ENCODE results near the gene PLA2G3.

The PLA2G3 gene

GRCh38 chr22:31160328-31160978, 20.1 kb upstream of the PLA2G3 start:
- H3K9ac ChIP-seq (ENCODE audit: low read depth, low read length, poor library complexity, severe bottlenecking) = peak overlapping the region; percentile 79
- H3K9me2 ChIP-seq (replicated peaks; ENCODE audit: low read depth, low read length) = no peaks in the 10 kb centered on the region
- peaks cover 23% of the 10 kb centered on the region for H3K79me2 ChIP-seq (ENCODE audit: insufficient read depth, low read length)
- H3K4me3 ChIP-seq (ENCODE audit: low read length, poor library complexity, severe bottlenecking) = peak overlapping the region; percentile 78
- peak overlapping the region; percentile 87 for H2AFZ ChIP-seq (ENCODE audit: low read length)
- H3K27me3 ChIP-seq (ENCODE audit: insufficient read depth, low read length, poor library complexity, severe bottlenecking) = peaks cover 40% of the 10 kb centered on the region
- H3K36me3 ChIP-seq (ENCODE audit: insufficient read depth, low read length) = no peaks in the 10 kb centered on the region
- peaks cover 19% of the 10 kb centered on the region for H3K4me1 ChIP-seq (ENCODE audit: insufficient read depth, low read length, poor library complexity, severe bottlenecking)
- H3F3A ChIP-seq (ENCODE audit: low read depth) = no peaks in the 10 kb centered on the region
- TF ChIP-seq CTCF (conservative IDR thresholded peaks at IDR 0.05; ENCODE audit: low read length) (no peak), EZH2phosphoT487 (IDR thresholded peaks at IDR 0.05; ENCODE audit: borderline replicate concordance) (no peak)
- peak overlapping the region; percentile 93 for H3K4me2 ChIP-seq (ENCODE audit: low read depth, low read length, poor library complexity, severe bottlenecking)
- no peaks in the 10 kb centered on the region for H3K9me3 ChIP-seq (ENCODE audit: insufficient read depth, low read depth, low read length)
- H4K20me1 ChIP-seq (ENCODE audit: insufficient read depth, low read length, poor library complexity, severe bottlenecking) = no peaks in the 10 kb centered on the region

GRCh38 chr22:31155422-31155821, 15.1 kb upstream of the PLA2G3 start:
- H3K4me1 ChIP-seq (ENCODE audit: insufficient read depth, low read length, poor library complexity, severe bottlenecking) = no peaks in the 10 kb centered on the region
- H3K9me2 ChIP-seq (replicated peaks; ENCODE audit: low read depth, low read length) = no peaks in the 10 kb centered on the region
- TF ChIP-seq CTCF (conservative IDR thresholded peaks at IDR 0.05; ENCODE audit: low read length) (no peak), EZH2phosphoT487 (IDR thresholded peaks at IDR 0.05; ENCODE audit: borderline replicate concordance) (no peak)
- peaks cover 42% of the 10 kb centered on the region for H3K27me3 ChIP-seq (ENCODE audit: insufficient read depth, low read length, poor library complexity, severe bottlenecking)
- H3K36me3 ChIP-seq (ENCODE audit: insufficient read depth, low read length) = no peaks in the 10 kb centered on the region
- no peaks in the 10 kb centered on the region for H4K20me1 ChIP-seq (ENCODE audit: insufficient read depth, low read length, poor library complexity, severe bottlenecking)
- H3K79me2 ChIP-seq (ENCODE audit: insufficient read depth, low read length) = peaks cover 3% of the 10 kb centered on the region
- no peaks in the 10 kb centered on the region for H3F3A ChIP-seq (ENCODE audit: low read depth)
- H3K4me2 ChIP-seq (ENCODE audit: low read depth, low read length, poor library complexity, severe bottlenecking) = no peak overlapping the region
- H3K9ac ChIP-seq (ENCODE audit: low read depth, low read length, poor library complexity, severe bottlenecking) = no peak overlapping the region
- H2AFZ ChIP-seq (ENCODE audit: low read length) = no peak overlapping the region
- no peak overlapping the region for H3K4me3 ChIP-seq (ENCODE audit: low read length, poor library complexity, severe bottlenecking)
- no peaks in the 10 kb centered on the region for H3K9me3 ChIP-seq (ENCODE audit: insufficient read depth, low read depth, low read length)

DNA sequence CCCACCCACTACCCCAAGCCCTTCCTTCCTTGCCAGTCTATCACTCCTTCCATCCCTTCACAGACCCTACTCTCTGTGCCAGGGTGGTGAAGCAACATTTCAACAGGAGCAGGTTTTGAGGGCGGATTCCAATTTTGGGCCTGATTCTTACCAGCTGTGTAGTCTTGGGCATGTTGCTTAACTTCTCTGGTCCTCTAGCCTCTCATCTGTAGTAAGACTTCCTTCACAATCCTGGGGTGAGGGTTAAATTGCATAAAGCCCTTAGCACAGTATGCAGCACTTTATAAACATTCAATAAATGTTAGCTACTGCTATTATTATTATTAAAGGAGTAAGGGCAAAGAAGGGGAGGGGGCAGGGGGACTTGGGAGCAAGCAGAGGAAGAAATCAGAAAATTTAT, 14.7 kb upstream of the PLA2G3 start:
- no peaks in the 10 kb centered on the region for H3K9me3 ChIP-seq (ENCODE audit: insufficient read depth, low read depth, low read length)
- H3K9me2 ChIP-seq (replicated peaks; ENCODE audit: low read depth, low read length) = no peaks in the 10 kb centered on the region
- H3K27me3 ChIP-seq (ENCODE audit: insufficient read depth, low read length, poor library complexity, severe bottlenecking) = peaks cover 42% of the 10 kb centered on the region
- no peak overlapping the region for H2AFZ ChIP-seq (ENCODE audit: low read length)
- no peaks in the 10 kb centered on the region for H3K4me1 ChIP-seq (ENCODE audit: insufficient read depth, low read length, poor library complexity, severe bottlenecking)
- H3F3A ChIP-seq (ENCODE audit: low read depth) = no peaks in the 10 kb centered on the region
- H3K9ac ChIP-seq (ENCODE audit: low read depth, low read length, poor library complexity, severe bottlenecking) = no peak overlapping the region
- TF ChIP-seq CTCF (conservative IDR thresholded peaks at IDR 0.05; ENCODE audit: low read length) = no peak
- no peak for TF ChIP-seq EZH2phosphoT487 (IDR thresholded peaks at IDR 0.05; ENCODE audit: borderline replicate concordance)
- H3K79me2 ChIP-seq (ENCODE audit: insufficient read depth, low read length) = no peaks in the 10 kb centered on the region
- H4K20me1 ChIP-seq (ENCODE audit: insufficient read depth, low read length, poor library complexity, severe bottlenecking) = no peaks in the 10 kb centered on the region
- no peak overlapping the region for H3K4me2 ChIP-seq (ENCODE audit: low read depth, low read length, poor library complexity, severe bottlenecking)
- H3K4me3 ChIP-seq (ENCODE audit: low read length, poor library complexity, severe bottlenecking) = no peak overlapping the region
- H3K36me3 ChIP-seq (ENCODE audit: insufficient read depth, low read length) = no peaks in the 10 kb centered on the region
